Measurements from ENCODE around the gene SLC19A1. TPM values are rescaled to one million over a fixed set of nuclear protein-coding genes. Genes with fewer than 3 reads are reported as not detected.

SLC19A1 gene
- total RNA-seq, 6 experiments from 2014 or later, result 4.5 to 24.5 (median 15.7) TPM

GRCh38 chr21:45556645-45557615 lies 14.7 kb upstream of the SLC19A1 start:
- peak; percentile 66 to 93 (median 90) for DNase-seq
- peak overlapping the region in 1 of 3 donors; percentile 93 for H3K27ac ChIP-seq
- 58% methylated on average over 2 of the region's 33 CpGs for WGBS (ENCODE audit: insufficient coverage, low coverage, low lambda C conversion rate, missing lambda C conversion rate)

GRCh38 chr21:45556302-45556644 lies 14.0 kb upstream of the SLC19A1 start:
- ATAC-seq (no peak), DNase-seq (no peak)
- Histone ChIP-seq H3K27ac (peak overlapping the region; percentile 74 to 93 (median 86)), H3K4me1 (peaks cover 0 to 8% (median 4%) of the 10 kb centered on the region in 4 donors), H3K4me3 (peak overlapping the region; percentile 56 to 68 (median 60)), H3K27me3 (no peaks in the 10 kb centered on the region), H3K36me3 (no peaks in the 10 kb centered on the region), H3K9me3 (no peaks in the 10 kb centered on the region)
- no peak for TF ChIP-seq POLR2A (IDR thresholded peaks at IDR 0.05)
- TF ChIP-seq CTCF (IDR thresholded peaks at IDR 0.05), result peak in 1 of 4 donors; percentile 2
- intact Hi-C loops (cut with DNase I), result loop anchor here (5.0 kb wide), 2 partner anchors 41 to 266 kb away; no protein-coding TSS in a partner anchor
- 24% methylated on average over 11 of the region's 12 CpGs for WGBS (ENCODE audit: insufficient coverage, low coverage, low lambda C conversion rate, missing lambda C conversion rate)

More at GRCh38 chr21:45556645-45557615, 14.7 kb upstream of the SLC19A1 start:
- peak overlapping the region in 1 of 3 donors; percentile 60 for H3K4me3 ChIP-seq
- H3K27me3 ChIP-seq, result no peaks in the 10 kb centered on the region
- H3K4me1 ChIP-seq, result peaks cover 0 to 8% (median 4%) of the 10 kb centered on the region in 4 donors
- H3K9me3 ChIP-seq, result no peaks in the 10 kb centered on the region
- no peak for TF ChIP-seq CTCF (IDR thresholded peaks at IDR 0.05)
- no peaks in the 10 kb centered on the region for H3K36me3 ChIP-seq
- ATAC-seq, result peak; percentile 37 to 66 (median 65)
- intact Hi-C loops (cut with DNase I), result loop anchor here (5.0 kb wide), 2 partner anchors 40 to 265 kb away; no protein-coding TSS in a partner anchor

GRCh38 chr21:45555557-45556301 lies 13.5 kb upstream of the SLC19A1 start:
- Histone ChIP-seq H3K9me3 (no peaks in the 10 kb centered on the region), H3K4me3 (peak overlapping the region; percentile 56 to 68 (median 60)), H3K27me3 (no peaks in the 10 kb centered on the region), H3K36me3 (no peaks in the 10 kb centered on the region), H3K27ac (peak overlapping the region; percentile 74 to 93 (median 86)), H3K4me1 (peaks cover 0 to 8% (median 4%) of the 10 kb centered on the region in 4 donors)
- intact Hi-C loops (cut with DNase I), result loop anchor here (5.0 kb wide), 2 partner anchors 42 to 267 kb away; no protein-coding TSS in a partner anchor
- DNase-seq, result peak; percentile 87 to 91 (median 90)
- WGBS (ENCODE audit: insufficient coverage, low coverage, low lambda C conversion rate, missing lambda C conversion rate), result 0% methylated on average over 14 of the region's 62 CpGs
- peak; percentile 69 for TF ChIP-seq POLR2A (IDR thresholded peaks at IDR 0.05)
- TF ChIP-seq CTCF (IDR thresholded peaks at IDR 0.05), result peak; percentile 81 to 95 (median 88)
- peak; percentile 85 to 86 (median 85) for ATAC-seq

GRCh38 chr21:45555251-45555556 lies 13.0 kb upstream of the SLC19A1 start:
- H3K4me3 ChIP-seq, result peak overlapping the region; percentile 56 to 68 (median 60)
- peak overlapping the region; percentile 74 to 93 (median 86) for H3K27ac ChIP-seq
- DNase-seq, result no peak
- H3K9me3 ChIP-seq, result no peaks in the 10 kb centered on the region
- no peaks in the 10 kb centered on the region for H3K27me3 ChIP-seq
- no peak for ATAC-seq
- 4% methylated on average over 13 of the region's 34 CpGs for WGBS (ENCODE audit: insufficient coverage, low coverage, low lambda C conversion rate, missing lambda C conversion rate)
- H3K4me1 ChIP-seq, result peaks cover 0 to 8% (median 4%) of the 10 kb centered on the region in 4 donors
- TF ChIP-seq CTCF (IDR thresholded peaks at IDR 0.05) (no peak), POLR2A (IDR thresholded peaks at IDR 0.05) (no peak)
- intact Hi-C loops (cut with DNase I), result loop anchor here (5.0 kb wide), 2 partner anchors 42 to 267 kb away; no protein-coding TSS in a partner anchor
- no peaks in the 10 kb centered on the region for H3K36me3 ChIP-seq

Measured in right lobe of liver (tissue), 6 donors.